Brain microvascular endothelial cell (primary cell): ENCODE results near the gene SLC25A43.
A peak's percentile ranks its signal among the peaks of the same experiment; 100 is the strongest.

ENCODE experiments used
- DNase-seq: peaks from one replicate; pipeline ENCODE4 v3.0.0-alpha.2; 2020
- H3K27ac ChIP-seq: fragments of 250-450 bp; sonication (Bioruptor Pico); 2 replicates; pipeline ENCODE4 v1.5.1; 2020; ENCODE audit warnings: mild to moderate bottlenecking, moderate library complexity
- H3K27me3 ChIP-seq: fragments of 250-450 bp; sonication (Bioruptor Pico); replicated peaks from 2 replicates; pipeline ENCODE4 v1.5.1; 2020; ENCODE audit warnings: mild to moderate bottlenecking
- H3K36me3 ChIP-seq: fragments of 250-450 bp; sonication (Bioruptor Pico); replicated peaks from 2 replicates; pipeline ENCODE4 v1.5.1; 2020; ENCODE audit warnings: mild to moderate bottlenecking
- H3K4me3 ChIP-seq: 2 replicates; pipeline ENCODE4 v1.5.1; 2011; ENCODE audit warnings: low read depth, mild to moderate bottlenecking, control low read depth, low read length, moderate library complexity
- in situ Hi-C: cut with HindIII; loops from 2 replicates; pipeline ENCODE4 v1.10.0; 2017; ENCODE audit warnings: low sequenced_read_pairs, low pct_ligation_motif_present
- TF ChIP-seq, protein P1 (sequence below): IDR thresholded peaks from 2 replicates; pipeline ENCODE4 v1.5.1; 2011; ENCODE audit warnings: low read depth, mild to moderate bottlenecking, moderate library complexity, low read length, control low read depth, inconsistent platforms; ENCODE audit errors: missing control alignments

The SLC25A43 gene

DNA sequence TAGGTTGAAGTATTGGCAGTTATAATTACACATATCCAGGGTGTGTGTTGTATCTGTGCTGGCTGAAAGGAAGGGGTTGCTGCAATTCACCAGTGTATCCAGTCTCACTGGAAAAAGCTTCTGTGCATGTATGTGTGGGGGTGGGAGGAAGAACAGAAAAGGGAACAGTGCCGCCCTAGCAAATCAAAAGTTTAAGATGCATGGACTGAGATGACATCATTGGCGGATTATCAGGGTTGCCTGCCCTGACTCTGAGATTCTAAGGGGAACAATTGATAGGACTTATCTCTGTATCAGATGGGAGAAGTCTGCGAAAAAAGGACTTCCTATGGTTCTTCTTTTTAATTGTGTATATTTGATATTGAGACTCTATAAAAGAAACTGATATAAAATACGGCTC is 3.5 kb downstream of the SLC25A43 start:
- Histone ChIP-seq H3K4me3 (no peak overlapping the region), H3K27me3 (no peaks in the 10 kb centered on the region), H3K27ac (no peak overlapping the region), H3K36me3 (peaks cover 2% of the 10 kb centered on the region)
- TF ChIP-seq, protein P1, sequence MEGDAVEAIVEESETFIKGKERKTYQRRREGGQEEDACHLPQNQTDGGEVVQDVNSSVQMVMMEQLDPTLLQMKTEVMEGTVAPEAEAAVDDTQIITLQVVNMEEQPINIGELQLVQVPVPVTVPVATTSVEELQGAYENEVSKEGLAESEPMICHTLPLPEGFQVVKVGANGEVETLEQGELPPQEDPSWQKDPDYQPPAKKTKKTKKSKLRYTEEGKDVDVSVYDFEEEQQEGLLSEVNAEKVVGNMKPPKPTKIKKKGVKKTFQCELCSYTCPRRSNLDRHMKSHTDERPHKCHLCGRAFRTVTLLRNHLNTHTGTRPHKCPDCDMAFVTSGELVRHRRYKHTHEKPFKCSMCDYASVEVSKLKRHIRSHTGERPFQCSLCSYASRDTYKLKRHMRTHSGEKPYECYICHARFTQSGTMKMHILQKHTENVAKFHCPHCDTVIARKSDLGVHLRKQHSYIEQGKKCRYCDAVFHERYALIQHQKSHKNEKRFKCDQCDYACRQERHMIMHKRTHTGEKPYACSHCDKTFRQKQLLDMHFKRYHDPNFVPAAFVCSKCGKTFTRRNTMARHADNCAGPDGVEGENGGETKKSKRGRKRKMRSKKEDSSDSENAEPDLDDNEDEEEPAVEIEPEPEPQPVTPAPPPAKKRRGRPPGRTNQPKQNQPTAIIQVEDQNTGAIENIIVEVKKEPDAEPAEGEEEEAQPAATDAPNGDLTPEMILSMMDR = no peak
- DNase-seq = no peak
- in situ Hi-C loops = no loop called here

DNA sequence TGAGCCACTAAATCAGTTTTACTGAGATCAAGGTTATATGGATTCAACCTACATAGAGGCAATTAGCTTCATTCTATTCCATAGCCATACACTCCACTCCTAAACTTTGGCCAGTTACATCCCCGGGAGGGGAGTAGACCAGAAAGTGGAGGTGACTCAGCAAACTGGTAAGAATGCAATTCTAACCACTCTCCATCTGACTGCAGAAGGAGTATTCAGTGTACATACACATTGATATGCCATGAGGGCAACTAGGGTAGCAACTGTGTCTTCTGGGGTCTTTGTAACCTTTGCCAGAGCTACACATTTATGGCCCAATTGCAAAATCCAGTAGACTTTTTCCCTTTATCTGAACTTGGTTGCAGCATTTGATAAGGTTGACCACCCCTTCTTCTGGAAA is 7.6 kb downstream of the SLC25A43 start:
- H3K4me3 ChIP-seq = no peak overlapping the region
- H3K27me3 ChIP-seq = no peaks in the 10 kb centered on the region
- in situ Hi-C loops = no loop called here
- H3K36me3 ChIP-seq = peaks cover 2% of the 10 kb centered on the region
- DNase-seq = no peak
- H3K27ac ChIP-seq = no peak overlapping the region
- TF ChIP-seq, protein P1 = no peak

GRCh38 chrX:119407681-119408080 is 8.5 kb downstream of the SLC25A43 start:
- TF ChIP-seq, protein P1 = no peak
- peak; percentile 2 for DNase-seq
- H3K27me3 ChIP-seq = no peaks in the 10 kb centered on the region
- peaks cover 2% of the 10 kb centered on the region for H3K36me3 ChIP-seq
- no peak overlapping the region for H3K27ac ChIP-seq
- H3K4me3 ChIP-seq = no peak overlapping the region
- in situ Hi-C loops = no loop called here

DNA sequence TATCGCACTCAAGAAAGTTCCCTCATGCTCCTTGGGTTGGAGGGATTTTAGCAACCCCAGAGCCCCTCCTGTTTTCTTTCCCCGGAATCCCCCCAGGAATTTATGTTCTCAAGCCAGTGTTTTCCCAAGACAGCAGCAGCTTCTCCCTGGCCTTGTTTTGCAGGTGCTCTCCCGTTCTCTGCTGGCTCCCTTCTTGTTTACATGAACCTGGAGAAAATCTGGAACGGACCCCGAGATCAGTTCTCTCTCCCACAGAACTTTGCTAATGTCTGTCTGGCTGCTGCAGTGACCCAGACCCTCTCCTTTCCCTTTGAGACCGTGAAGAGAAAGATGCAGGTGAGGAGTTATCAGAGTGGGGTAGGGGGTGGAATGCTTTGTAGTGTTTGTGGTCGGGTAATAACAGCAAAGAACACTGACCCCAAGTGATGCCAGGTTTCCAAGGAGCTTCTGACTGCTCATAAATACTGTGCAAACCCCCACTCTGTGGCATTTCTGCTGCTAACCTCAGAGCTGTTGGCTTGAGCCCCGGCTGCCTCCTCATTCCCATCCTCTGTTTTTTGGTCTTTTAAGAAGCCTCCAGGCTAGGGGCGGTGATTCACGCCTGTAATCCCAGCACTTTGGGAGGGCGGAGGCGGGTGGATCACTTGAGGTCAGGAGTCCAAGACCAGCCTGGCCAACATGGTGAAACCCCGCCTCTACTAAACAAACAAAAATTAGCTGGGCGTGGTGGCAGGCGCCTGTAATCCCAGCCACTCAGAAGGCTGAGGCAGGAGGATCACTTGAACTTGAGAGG is 11.1 kb downstream of the SLC25A43 start:
- peak; percentile 65 for DNase-seq

GRCh38 chrX:119410854-119411253 is 11.7 kb downstream of the SLC25A43 start:
- H3K36me3 ChIP-seq = peaks cover 2% of the 10 kb centered on the region
- DNase-seq = no peak
- TF ChIP-seq, protein P1 = no peak
- no peak overlapping the region for H3K4me3 ChIP-seq
- no peaks in the 10 kb centered on the region for H3K27me3 ChIP-seq
- H3K27ac ChIP-seq = no peak overlapping the region
- in situ Hi-C loops = no loop called here

More for the DNA sequence above, 11.1 kb downstream of the SLC25A43 start:
- Histone ChIP-seq H3K27ac (no peak overlapping the region), H3K36me3 (peaks cover 2% of the 10 kb centered on the region), H3K4me3 (no peak overlapping the region), H3K27me3 (no peaks in the 10 kb centered on the region)
- TF ChIP-seq, protein P1 = no peak
- in situ Hi-C loops = no loop called here

GRCh38 chrX:119411959-119412358 is 12.8 kb downstream of the SLC25A43 start:
- in situ Hi-C loops = no loop called here
- no peak overlapping the region for H3K27ac ChIP-seq
- TF ChIP-seq, protein P1 = no peak
- H3K27me3 ChIP-seq = no peaks in the 10 kb centered on the region
- peaks cover 2% of the 10 kb centered on the region for H3K36me3 ChIP-seq
- DNase-seq = no peak
- no peak overlapping the region for H3K4me3 ChIP-seq
